Fibroblast of lung (primary cell): ENCODE results near the gene SLC49A4. TPM values are rescaled to one million over a fixed set of nuclear protein-coding genes. Genes with fewer than 3 reads are reported as not detected.

Source experiments
- DNase-seq, 2 donors: peaks; one replicate each; pipeline versions ENCODE4 v3.0.0 to v3.0.0-alpha.2; 2010; ENCODE audit warnings: low read depth in 2 of 2
- H2AFZ ChIP-seq: 2 replicates; pipeline ENCODE4 v1.5.1; 2012; ENCODE audit warnings: low read length, control low read depth, inconsistent platforms
- H3K27ac ChIP-seq: 2 replicates; pipeline ENCODE4 v1.5.1; 2011; ENCODE audit warnings: low read length, control low read depth; ENCODE audit not compliant: insufficient read depth
- H3K27me3 ChIP-seq: 2 replicates; pipeline ENCODE4 v1.5.1; 2011; ENCODE audit warnings: mild to moderate bottlenecking, low read length; ENCODE audit not compliant: control insufficient read depth, insufficient read depth
- H3K36me3 ChIP-seq: 2 replicates; pipeline ENCODE4 v1.5.1; 2011; ENCODE audit warnings: low read length; ENCODE audit not compliant: control insufficient read depth, insufficient read depth
- H3K4me1 ChIP-seq: 2 replicates; pipeline ENCODE4 v1.5.1; 2011; ENCODE audit warnings: low read length; ENCODE audit not compliant: control insufficient read depth, insufficient read depth; ENCODE audit errors: extremely low read depth
- H3K4me2 ChIP-seq: 2 replicates; pipeline ENCODE4 v1.5.1; 2011; ENCODE audit warnings: low read length, control low read depth; ENCODE audit not compliant: insufficient read depth; ENCODE audit errors: extremely low read depth
- H3K4me3 ChIP-seq, 4 experiments: fragments of 200-600 bp in 1 of 4; sonication (generic) in 1 of 4; replicated peaks in 1 of 4; 2 replicates each; pipeline ENCODE4 v1.5.1; 2011 to 2016; ENCODE audit warnings: low read length in 4 of 4, low read depth in 3 of 4, mild to moderate bottlenecking in 3 of 4, control low read depth in 2 of 4, inconsistent platforms in 1 of 4, mixed read lengths in 1 of 4; ENCODE audit not compliant: insufficient read depth in 1 of 4; ENCODE audit errors: control extremely low read depth in 1 of 4
- H3K79me2 ChIP-seq: 2 replicates; pipeline ENCODE4 v1.5.1; 2012; ENCODE audit warnings: mild to moderate bottlenecking, low read length, inconsistent platforms; ENCODE audit not compliant: control insufficient read depth, insufficient read depth
- H3K9ac ChIP-seq: 2 replicates; pipeline ENCODE4 v1.5.1; 2011; ENCODE audit warnings: mild to moderate bottlenecking, low read length, control low read depth; ENCODE audit not compliant: insufficient read depth
- H3K9me3 ChIP-seq: 2 replicates; pipeline ENCODE4 v1.5.1; 2012; ENCODE audit warnings: low read depth, low read length; ENCODE audit not compliant: control insufficient read depth, insufficient read depth
- H4K20me1 ChIP-seq: 2 replicates; pipeline ENCODE4 v1.5.1; 2011; ENCODE audit warnings: low read length; ENCODE audit not compliant: control insufficient read depth, insufficient read depth; ENCODE audit errors: extremely low read depth
- CTCF ChIP-seq, 2 donors: IDR thresholded peaks in 1 of 2; conservative IDR thresholded peaks in 1 of 2; 1 replicate in 1 of 2; 2 replicates in 1 of 2; pipeline ENCODE4 v1.5.1; 2011 to 2012; ENCODE audit warnings: low read length in 2 of 2, control low read depth in 1 of 2, inconsistent platforms in 1 of 2, low read depth in 1 of 2, mild to moderate bottlenecking in 1 of 2
- EZH2 ChIP-seq: IDR thresholded peaks from 2 replicates; pipeline ENCODE4 v1.5.1; 2012; ENCODE audit warnings: low read length, control low read depth, mild to moderate bottlenecking; ENCODE audit errors: missing control alignments
- polyA plus RNA-seq, 2 donors: library from polyadenylated mRNA; depleted of rRNA in 1 of 2; stranded (reverse) in 1 of 2; unstranded in 1 of 2; fragments of >200 nt; gene quantifications; 2 replicates each; pipeline ENCODE4 v1.2.1, GENCODE V29; 2011 to 2012; ENCODE audit warnings: missing spikeins in 1 of 2
- total RNA-seq: library from RNA; depleted of rRNA; stranded (reverse); fragments of >200 nt; gene quantifications from 2 replicates; pipeline ENCODE4 v1.2.1, GENCODE V29; 2014

Gene SLC49A4
- total and polyA plus RNA-seq, 2 donors (not counting 1 experiment from before 2014, with no cell fraction given), result 14.5 to 20.6 TPM

- DNase-seq, result no peak
- Histone ChIP-seq H3K79me2 (no peaks in the 10 kb centered on the region), H3K4me3 (no peak overlapping the region), H3K4me2 (no peak overlapping the region), H3K27me3 (no peaks in the 10 kb centered on the region), H2AFZ (no peak overlapping the region), H3K9ac (no peak overlapping the region), H3K9me3 (no peaks in the 10 kb centered on the region), H4K20me1 (no peaks in the 10 kb centered on the region), H3K4me1 (no peaks in the 10 kb centered on the region), H3K36me3 (no peaks in the 10 kb centered on the region), H3K27ac (no peak overlapping the region)
- TF ChIP-seq CTCF (conservative IDR thresholded peaks at IDR 0.05 in 1 of 2, IDR thresholded peaks at IDR 0.05 in 1 of 2; ENCODE audit: low read depth in 1 of 2, low read length in 2 of 2), result no peak
- TF ChIP-seq EZH2, result no peak
Measured at GRCh38 chr3:122828281-122828680, 33.4 kb downstream of the SLC49A4 start.

- Histone ChIP-seq H3K9ac (no peak overlapping the region), H2AFZ (no peak overlapping the region), H3K9me3 (no peaks in the 10 kb centered on the region), H3K79me2 (no peaks in the 10 kb centered on the region), H3K4me2 (no peak overlapping the region), H3K27ac (no peak overlapping the region), H3K27me3 (no peaks in the 10 kb centered on the region), H4K20me1 (no peaks in the 10 kb centered on the region), H3K4me3 (no peak overlapping the region), H3K4me1 (no peaks in the 10 kb centered on the region), H3K36me3 (no peaks in the 10 kb centered on the region)
- no peak for DNase-seq
- no peak for TF ChIP-seq CTCF (conservative IDR thresholded peaks at IDR 0.05 in 1 of 2, IDR thresholded peaks at IDR 0.05 in 1 of 2; ENCODE audit: low read depth in 1 of 2, low read length in 2 of 2)
- no peak for TF ChIP-seq EZH2
Measured at GRCh38 chr3:122835590-122835989, 40.7 kb downstream of the SLC49A4 start.

GRCh38 chr3:122843604-122844003 is 48.7 kb downstream of the SLC49A4 start:
- Histone ChIP-seq H3K9ac (no peak overlapping the region), H4K20me1 (no peaks in the 10 kb centered on the region), H2AFZ (no peak overlapping the region), H3K4me3 (no peak overlapping the region), H3K27me3 (no peaks in the 10 kb centered on the region), H3K9me3 (no peaks in the 10 kb centered on the region), H3K4me2 (no peak overlapping the region), H3K4me1 (no peaks in the 10 kb centered on the region), H3K36me3 (no peaks in the 10 kb centered on the region), H3K79me2 (no peaks in the 10 kb centered on the region), H3K27ac (no peak overlapping the region)
- no peak for DNase-seq
- TF ChIP-seq CTCF (conservative IDR thresholded peaks at IDR 0.05 in 1 of 2, IDR thresholded peaks at IDR 0.05 in 1 of 2; ENCODE audit: low read depth in 1 of 2, low read length in 2 of 2) (no peak), EZH2 (no peak)
